Activated CD8-positive, alpha-beta memory T cell treated with anti-CD3 and anti-CD28 coated beads for 1 hour (primary cell): ENCODE results near the gene TFEB.

ENCODE experiments used
- DNase-seq, 2 donors: peaks; one replicate each; pipeline ENCODE4 v3.0.0-alpha.2; 2020; ENCODE audit warnings: low read depth in 1 of 2; ENCODE audit errors: extremely low read depth in 1 of 2

TFEB gene

DNA sequence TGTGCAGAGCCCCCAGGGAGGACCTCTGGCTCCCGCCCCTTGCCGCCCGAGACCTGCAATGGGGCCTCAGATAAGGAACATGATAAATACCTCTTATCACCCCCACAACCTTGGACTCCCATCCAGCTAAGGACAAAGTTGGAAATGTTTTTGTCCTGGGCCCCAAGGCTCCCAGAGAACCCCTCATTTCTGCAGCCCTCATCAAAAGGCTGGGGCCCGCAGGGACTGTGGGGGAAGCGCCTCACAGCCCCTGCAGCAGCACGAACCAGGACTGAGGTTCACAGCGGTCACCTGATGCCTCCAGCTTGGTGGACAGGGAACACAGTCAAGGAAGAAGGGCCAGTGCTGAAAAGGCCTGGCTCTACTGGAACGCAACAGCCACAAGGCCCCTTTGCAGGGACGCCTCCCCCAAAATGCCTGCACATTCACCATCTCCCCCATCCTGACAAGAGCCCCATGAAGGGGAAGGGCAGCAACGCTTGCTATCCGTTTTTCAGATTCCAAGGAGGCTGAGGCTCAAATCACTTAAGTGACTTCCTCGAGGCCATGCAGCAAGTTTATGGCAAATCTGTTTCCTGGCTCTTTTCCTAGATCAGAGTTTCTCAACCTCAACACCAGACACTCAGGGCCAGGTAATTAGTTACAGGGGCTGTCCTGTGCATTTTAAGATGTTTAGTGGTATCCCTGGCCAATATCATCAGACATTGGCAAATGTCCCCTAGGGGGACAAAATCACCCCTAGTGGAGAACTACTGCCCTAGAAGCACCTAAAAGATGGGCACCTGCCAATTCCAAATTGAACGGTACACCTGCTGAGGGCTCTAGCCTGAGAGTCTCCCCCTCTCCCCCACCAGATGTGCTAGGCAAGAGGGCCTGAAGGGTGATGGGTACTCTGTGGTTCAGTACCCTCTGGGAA lies 10.6 kb downstream of the TFEB start:
- DNase-seq = no peak

DNA sequence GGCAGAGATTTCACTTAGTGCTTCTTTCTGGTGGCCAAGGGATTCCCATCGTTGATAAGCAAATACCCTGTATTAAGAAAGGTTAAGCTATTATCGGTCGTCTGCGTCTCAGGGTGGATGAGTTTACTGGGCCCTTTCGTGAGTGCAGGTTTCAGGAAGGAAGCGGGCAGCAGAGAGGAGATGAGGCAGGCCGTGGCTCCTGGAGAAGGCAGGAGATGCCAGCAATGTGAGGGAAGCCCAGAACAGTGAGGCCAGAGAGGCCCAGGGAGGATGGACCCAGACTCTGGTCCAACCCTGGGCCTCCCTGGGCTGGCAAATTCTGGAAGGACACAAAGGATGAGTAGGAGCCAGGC lies 11.2 kb downstream of the TFEB start:
- no peak for DNase-seq

DNA sequence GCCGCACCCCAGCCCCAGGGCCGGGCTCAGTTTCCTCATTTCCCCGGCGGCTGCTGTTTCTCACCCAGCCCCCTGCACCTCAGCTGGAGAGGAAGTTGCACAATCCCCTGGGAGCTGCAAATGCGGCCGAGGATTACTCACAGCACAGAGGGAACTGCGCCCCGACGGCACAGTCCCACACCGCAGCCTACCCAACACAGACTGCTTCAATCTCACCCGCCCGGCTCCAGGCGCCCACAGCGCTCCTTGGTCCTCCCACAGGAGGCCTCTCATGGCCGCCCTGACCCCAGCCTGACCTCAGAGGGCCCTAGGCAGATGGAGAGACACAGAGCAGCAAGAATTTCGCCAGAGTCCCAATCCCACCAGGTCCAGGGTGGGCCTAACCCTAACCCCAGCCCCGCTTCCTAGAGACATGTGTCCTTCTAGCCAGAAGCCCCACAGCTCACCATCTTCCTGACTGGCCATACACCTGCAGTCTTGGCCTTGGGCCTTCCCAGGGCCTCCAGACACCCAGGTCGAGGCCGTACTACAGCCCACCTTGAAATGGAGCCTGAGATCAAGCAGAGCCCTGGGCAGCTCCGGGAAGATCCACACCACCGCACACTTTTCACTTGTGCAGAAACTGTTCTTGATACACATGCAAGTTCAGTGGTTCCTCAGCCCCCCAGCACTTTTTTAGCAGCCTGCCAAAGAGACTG lies 11.7 kb downstream of the TFEB start:
- DNase-seq = no peak

DNA sequence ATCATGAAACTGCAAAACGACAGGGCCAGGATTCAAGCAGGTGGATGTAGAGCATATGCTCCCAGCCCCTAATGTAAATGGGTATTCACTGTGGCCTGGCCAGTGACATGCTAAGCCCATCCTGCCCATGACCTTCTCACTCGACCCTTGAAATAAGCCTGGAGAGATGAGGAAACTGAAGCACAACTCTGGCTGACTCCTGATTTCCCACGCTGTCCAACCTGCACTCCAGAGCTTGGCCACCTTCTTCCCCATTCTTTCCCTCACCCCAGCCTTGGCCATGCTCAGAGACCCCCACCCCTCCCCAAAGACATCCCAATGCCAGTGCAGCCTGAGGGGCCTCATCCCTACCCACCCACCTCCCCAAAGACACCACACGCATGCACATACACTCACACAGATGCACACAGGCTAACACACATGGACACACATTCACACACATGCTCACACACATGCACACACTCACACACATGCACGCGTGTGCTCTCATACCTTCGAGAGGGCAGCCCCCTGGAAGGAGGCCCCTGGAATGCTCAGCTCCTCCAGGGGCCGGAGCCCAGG lies 12.4 kb downstream of the TFEB start:
- no peak for DNase-seq

- no peak for DNase-seq
These were observed 14.0 kb downstream of the TFEB start for GRCh38 chr6:41721414-41721813.

DNA sequence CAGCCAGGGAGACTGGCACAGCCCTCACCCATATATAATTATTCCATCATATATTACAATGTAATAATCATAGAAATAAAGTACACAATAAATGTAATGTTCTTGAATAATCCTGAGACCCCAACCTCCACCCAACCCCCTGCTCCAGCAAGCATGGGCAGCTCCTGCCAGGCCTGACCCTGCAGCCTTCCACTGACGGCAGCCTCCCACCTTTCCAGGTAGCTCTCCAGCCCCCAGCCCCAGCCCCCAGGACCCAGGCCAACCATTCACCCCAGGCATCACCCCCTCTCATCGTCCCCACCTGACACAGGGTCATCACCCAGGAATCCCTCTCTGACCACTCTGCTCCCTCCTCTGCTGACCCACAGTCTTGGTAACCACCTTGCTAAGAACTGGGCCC lies 14.6 kb downstream of the TFEB start:
- DNase-seq = no peak

GRCh38 chr6:41720262-41720620 lies 15.2 kb downstream of the TFEB start:
- no peak for DNase-seq

DNA sequence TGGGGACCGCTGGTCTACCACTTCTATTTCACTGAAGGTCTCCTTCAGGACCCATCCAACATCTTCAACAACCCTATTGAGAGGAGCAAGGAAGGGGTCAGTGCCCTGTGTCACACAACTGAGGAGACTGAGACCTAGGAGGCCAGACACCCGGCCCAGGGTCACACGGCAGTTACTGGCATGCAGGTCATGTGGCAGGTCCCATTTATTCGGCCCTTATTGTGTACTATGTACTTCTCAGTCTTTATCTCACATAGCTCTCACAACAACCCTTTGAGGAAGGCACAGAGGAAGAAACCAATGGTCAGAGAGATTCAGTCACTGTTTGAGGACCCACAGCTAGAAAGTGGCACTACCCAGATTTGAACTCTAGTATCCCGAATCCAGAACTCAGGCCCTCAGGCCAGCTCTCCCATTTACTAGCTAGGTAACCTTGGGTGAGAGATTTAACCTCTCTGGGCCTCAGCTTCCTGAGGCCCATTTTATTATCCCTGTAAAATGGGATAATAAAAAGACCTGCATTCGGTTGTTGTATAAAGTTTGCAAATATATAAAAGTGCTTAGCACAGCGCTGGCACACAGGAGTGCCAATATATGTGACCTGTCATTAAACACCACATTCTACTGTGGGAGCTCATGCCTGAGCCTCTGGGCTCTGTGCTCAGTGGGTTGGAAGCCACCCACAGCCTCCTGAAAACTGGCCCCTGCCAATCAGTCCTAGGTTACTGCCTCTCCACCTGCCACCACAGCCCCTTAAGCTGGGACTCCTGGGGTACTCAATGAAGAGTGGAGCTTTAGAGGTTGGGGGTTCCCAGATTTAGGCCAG lies 15.8 kb downstream of the TFEB start:
- no peak for DNase-seq

DNA sequence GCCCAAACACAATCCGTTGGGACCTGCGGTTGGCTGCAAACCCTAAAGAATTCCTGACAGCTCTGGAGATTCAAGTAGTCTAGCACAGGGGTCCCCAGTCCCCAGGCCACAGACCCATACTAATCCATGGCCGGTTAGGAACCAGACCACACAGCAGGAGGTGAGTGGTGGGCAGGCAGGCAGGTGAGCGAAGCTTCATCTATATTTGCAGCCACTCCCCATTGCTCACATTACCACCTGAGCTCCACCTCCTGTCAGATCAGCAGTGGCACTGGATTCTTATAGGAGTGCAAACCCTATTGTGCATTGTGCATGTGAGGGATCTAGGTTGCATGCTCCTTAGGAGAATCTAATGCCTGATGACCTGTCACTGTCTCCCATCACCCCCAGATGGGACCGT lies 16.6 kb downstream of the TFEB start:
- DNase-seq = no peak

GRCh38 chr6:41717392-41717736 lies 18.0 kb downstream of the TFEB start:
- no peak for DNase-seq

DNA sequence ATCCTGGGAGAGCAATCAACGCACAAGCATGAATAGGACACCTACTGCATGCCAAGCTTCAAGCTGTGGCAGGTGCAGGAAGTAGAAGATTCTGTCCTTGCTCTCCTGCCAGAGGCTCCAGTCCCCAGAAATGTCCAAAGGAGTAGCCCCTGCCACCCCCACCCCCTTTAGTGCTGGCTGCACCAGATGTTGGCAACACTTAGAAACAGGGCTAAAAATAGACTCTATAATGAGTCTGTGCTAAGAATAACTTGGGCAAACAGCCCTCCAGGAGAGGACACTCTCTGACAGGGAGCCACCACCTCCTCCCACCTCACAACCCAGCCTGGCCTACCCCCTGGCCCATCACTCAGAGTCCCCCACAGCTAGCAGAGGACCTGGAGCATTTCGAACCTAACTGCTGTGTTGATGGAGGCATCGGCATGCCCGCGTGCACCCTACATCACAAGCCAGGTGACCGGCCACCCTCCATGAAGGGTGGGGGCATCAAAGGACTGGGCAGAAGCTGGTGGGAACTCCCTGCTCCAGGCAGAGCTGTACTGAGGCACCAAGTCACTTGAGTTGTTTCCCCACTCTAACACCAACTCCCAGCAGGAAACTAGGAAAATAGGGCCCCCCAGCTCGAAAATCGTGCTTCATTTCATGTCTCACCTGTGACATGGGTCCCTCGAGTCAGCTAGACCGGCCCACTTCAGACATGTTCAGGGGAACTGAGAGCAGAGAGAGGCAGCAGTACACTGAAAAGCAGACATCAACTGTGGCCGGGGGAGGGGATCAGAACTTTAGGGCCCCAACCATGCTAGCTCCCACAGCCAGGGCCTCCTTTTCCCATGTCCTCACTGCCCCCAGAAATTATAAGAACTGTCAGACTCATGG lies 18.7 kb downstream of the TFEB start:
- no peak for DNase-seq

DNA sequence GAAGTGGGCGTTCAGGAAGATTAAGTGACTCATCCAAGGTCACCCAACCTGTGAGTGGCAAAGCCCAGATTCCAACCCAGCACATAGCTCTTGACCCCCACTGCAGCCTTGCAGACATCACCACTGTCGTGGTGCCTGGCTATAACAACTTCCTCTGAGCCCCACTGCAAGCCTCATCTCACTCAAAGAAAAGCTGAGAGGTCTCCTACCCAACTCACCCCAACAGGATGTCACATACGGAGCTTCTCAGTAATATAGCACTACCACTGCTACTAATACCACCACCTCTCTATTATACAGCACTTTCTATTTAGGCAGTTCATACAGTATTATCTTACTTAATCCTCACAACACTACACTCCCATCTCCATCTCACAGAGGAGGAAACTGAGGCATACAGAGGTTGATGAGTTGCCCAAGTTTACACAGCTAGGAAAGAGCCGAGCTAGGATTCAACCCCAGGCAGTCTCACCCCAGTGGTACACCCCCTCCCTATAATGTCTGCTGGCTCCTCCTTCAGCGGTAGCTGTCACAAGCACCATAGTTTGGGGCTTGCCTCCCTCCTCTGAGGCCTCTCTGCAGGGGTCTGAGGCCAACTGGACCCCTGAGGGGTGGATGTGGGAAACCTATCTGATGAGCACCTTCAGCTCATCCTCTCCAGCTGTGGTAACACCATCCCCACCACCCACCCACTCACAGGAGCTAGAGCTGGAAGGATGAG lies 19.5 kb downstream of the TFEB start:
- DNase-seq = no peak

GRCh38 chr6:41714556-41715273 lies 20.7 kb downstream of the TFEB start:
- DNase-seq = no peak

- DNase-seq = no peak
These were observed 21.6 kb downstream of the TFEB start for GRCh38 chr6:41713650-41714291.

DNA sequence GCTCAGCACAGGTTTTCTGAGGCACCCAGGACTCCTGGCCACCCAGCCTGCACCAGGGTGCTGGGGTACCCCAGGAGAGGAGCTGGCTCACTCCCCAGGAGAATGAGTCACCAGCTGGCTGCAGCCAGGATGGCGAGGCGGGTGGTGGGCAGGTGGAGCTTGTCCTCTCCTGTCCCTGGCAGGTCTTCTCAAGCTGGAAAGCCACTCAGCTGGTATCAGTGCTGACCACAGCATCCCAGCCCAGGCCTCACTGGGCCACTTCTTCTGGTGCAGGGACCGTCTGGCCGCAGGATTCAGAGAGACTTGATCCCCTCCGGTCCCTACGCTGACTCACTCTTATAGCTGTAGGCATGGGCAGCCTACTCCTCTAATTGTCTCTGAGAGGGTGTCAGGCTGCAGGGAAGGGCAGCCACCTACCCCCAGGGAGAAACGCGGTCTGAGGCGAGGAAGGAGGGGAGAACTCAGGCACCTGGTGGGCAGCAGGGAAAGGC lies 22.2 kb downstream of the TFEB start:
- DNase-seq = no peak

GRCh38 chr6:41712651-41713103 lies 22.7 kb downstream of the TFEB start:
- DNase-seq = no peak

DNA sequence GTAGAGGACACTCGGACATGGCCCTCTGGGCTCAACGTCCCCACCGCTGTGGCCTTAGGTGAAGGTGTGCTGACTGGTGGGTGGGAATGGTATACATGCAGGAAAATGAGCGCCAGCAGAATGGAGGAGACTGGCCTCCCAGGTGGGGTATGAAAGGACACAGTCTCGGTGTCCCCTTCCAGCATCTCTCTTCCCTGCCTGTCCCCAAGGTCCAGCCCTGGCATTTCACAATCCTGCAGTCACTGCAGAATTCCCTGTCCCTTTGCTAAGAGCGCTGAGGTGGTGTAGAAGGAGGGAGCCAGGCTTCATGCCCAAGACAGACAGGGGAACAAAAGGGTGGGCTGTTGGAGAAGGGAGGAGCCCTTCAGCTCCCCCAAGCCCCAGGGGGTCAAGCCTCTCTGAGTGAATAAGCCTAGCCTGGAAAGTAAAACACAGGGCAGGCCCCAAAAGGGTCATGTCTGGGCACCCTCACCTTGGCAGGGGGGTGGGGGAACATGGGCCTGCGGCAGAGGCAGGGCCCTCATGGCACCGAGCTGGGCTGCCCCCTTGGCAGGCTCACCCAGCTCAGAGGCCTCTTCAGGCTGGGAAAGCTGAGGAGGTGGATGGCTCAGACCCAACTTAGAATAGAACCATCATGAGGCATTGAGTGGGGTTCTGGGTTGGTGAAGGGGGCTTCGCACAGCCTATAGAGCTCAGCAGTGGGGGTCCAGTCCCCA lies 23.9 kb downstream of the TFEB start:
- no peak for DNase-seq

DNA sequence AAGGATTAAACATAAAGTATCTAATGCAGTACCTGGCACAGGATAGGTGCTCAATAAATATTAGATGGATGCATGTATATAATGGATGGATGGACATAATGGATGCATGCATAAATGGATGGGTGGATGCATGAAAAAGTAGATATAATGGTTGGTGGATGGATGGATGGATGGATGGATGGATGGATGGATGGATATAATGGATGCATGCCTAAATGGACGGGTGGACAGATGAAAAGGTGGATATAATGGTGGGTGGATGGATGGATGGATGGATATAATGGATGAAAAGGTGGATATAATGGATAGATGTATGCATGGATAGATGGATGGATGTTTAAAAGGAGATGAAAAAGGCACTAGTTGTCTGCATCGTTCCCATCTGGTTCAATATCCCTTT lies 26.0 kb downstream of the TFEB start:
- DNase-seq = no peak
